Colon (tissue), 2 donors: ENCODE results near the gene XRN2.
"Not testable (repeated sequence)": the region's sequence is repeated elsewhere in the genome, so short reads cannot be mapped to it uniquely, and the experiment has no call there.

Experiments used
- FAIRE-seq: peaks from 2 replicates; lab custom pipeline; 2012; peaks lifted over from hg19 to GRCh38; lab: Jason Lieb, UNC
- donor health status: control.
- donor health status: control.

Gene XRN2

GRCh38 chr20:21390768-21391167 lies 87.6 kb downstream of the XRN2 start:
- FAIRE-seq, result no peak

DNA sequence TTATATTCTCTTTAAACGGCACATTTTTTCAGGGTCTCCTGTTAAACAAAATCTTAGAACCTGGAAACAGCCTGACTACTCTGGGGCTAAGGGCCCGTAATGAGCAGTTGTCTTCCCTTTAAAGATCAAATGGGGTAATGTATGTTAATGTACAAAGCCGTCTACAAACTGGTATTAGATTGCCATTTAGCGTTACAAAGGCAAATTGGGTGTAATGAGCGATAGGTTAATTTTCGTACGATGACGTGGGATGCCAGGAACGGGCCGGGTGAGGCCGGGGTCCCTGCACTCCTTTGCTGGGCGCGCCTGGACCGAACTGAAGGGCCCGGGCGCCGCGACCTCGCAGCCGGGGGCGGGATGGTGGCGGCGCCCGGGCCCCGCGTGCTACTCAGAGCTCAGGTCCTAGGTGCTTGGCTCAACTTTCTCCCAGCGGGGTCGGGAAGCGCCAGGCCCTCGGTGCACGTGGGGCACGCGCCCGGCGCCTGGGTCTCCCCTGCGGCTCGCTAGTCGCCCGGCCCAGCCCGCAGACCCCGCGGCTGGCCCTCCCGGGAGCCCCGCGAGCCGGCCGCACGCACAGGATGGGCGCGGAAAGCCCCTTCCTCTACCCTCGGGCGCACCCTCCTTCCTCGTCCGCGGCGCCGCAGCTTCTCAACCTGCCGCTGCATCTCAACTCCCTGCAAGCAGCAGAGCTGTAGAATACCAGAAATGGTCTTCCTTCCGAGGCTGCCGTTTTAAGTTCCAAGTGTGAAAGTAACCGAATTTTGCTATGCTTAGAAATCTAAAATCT lies 88.2 kb downstream of the XRN2 start:
- FAIRE-seq, result no peak

GRCh38 chr20:21391972-21392352 lies 88.8 kb downstream of the XRN2 start:
- FAIRE-seq, result no peak

DNA sequence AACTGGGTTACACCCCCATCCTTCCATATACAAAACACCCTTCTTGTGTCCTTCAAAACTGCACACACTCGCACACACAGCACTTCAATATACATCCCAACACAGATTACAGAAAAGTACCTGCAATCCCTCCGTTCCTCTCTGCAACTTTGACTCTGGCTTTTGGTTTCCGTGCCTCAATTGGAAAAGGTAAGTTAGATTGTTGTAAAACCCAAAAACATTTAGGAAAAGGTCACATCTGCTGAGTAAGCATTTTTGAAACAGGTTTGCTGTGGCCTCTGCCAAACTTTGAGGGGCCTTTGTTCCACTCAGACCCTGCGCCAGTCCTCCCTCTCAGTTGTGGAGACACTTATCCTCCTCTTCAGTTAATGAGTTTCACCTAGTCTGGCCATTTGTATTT lies 90.0 kb downstream of the XRN2 start:
- no peak for FAIRE-seq

GRCh38 chr20:21393816-21394519 lies 90.8 kb downstream of the XRN2 start:
- FAIRE-seq, result no peak

GRCh38 chr20:21394551-21394950 lies 91.4 kb downstream of the XRN2 start:
- FAIRE-seq, result no peak

- no peak for FAIRE-seq
Measured at GRCh38 chr20:21395051-21395665, 92.0 kb downstream of the XRN2 start.

GRCh38 chr20:21395666-21396598 lies 92.8 kb downstream of the XRN2 start:
- FAIRE-seq, result no peak

DNA sequence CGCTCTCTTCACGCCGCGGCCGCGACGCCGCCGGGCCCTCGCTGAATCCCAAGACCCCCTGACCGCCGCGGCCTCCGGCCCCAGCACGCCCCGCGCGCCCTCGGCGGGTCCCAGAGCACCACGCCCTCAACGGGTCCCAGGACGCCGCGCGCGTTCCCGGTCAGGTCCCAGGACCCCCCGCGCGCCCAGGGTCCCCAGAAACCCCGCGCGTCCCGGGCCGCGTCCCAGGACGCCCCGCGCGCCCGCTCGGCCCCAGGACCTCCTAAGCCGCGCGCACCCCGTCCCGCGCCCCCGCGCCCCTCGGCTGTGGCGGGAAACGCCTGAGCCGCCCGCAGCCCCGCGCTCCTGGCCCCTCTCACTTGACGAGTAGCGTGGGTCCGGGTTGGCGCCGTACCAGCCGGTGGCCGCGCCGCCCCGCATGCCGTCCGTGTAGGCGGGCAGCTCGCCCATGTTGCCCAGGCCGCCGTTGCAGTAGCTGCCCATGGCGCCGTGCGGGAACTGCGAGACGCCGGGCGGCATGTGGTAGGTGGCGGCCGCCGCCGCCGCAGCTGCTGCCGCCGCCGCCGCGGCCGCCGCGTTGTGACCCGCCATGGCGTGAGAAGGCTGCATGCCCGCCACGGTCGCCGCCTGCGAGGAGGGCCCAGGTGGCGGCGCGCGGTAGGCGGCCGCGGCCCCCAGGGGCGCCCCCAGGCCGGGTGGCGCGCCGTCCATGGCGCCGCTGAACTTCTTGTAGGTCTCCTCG lies 93.6 kb downstream of the XRN2 start:
- no peak for FAIRE-seq

DNA sequence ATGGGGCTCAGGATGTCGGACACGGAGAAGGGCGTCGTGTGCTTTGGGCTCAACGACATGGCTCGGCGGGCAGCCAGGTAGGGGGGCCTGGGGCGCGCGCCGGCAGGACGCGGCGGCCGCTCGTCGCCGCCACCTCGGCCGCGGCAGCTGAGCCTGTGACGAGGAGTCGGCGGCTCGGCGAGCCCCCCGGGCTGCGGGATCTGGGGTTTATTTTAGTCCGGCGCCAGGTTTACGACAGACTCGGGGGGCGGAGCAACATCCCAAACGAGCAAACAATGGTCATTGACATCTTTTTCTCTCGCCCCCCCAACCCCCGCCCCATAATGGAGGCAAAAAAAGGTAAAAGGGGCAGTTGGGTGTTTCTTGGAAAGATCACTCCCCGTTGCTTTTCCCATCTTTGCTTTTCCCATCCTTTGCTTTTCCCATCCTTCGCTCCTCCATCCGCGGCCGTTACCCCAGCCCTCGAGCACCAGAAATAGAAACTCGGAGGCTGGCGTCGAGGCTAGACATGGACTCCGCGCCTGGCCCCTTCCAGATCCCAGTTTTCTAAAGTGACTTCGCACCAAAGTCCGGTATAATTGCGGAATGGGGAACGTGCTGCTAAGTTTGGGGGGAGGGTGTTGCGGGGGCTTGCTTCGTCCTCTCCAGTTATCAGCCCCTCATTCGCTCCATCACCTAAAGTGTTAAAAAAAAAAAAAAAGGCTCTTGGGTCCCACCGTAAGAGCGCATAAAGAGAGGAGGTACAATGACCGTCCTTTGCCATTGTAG lies 94.4 kb downstream of the XRN2 start, which contains the start of gene NKX2-4:
NKX2-4 (minus strand) TSS at position 186 of the 768 bp plus-strand sequence; CDS start at position 59, 127 bp downstream.
- FAIRE-seq, result no peak

- FAIRE-seq, result no peak
Measured at GRCh38 chr20:21398109-21399004, 95.2 kb downstream of the XRN2 start.

- peak; percentile 18 for FAIRE-seq
Measured at GRCh38 chr20:21399005-21399475, 95.9 kb downstream of the XRN2 start.

GRCh38 chr20:21411725-21412124 lies 108.6 kb downstream of the XRN2 start:
- no peak for FAIRE-seq

GRCh38 chr20:21413996-21414395 lies 110.9 kb downstream of the XRN2 start:
- FAIRE-seq, result not testable (repeated sequence)

GRCh38 chr20:21419147-21419546 lies 116.0 kb downstream of the XRN2 start:
- not testable (repeated sequence) for FAIRE-seq

GRCh38 chr20:21421601-21422236 lies 118.6 kb downstream of the XRN2 start:
- FAIRE-seq, result no peak

DNA sequence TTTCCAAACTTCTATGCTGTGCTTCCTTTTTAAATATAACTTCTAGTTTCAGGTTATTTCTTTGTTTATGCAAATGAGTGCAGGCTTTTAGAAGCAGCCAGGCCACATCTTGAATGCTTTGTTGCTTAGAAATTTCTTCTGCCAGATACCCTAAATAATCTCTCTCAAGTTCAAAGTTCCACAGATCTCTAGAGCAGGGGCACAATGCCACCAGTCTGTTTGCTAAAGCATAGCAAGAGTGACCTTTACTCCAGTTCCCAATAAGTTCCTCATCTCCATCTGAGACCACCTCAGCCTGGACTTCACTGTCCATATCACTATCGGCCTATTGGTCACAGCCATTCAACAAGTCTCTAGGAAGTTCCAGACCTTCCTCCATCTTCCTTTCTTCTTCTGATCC lies 120.6 kb downstream of the XRN2 start:
- FAIRE-seq, result not testable (repeated sequence)

DNA sequence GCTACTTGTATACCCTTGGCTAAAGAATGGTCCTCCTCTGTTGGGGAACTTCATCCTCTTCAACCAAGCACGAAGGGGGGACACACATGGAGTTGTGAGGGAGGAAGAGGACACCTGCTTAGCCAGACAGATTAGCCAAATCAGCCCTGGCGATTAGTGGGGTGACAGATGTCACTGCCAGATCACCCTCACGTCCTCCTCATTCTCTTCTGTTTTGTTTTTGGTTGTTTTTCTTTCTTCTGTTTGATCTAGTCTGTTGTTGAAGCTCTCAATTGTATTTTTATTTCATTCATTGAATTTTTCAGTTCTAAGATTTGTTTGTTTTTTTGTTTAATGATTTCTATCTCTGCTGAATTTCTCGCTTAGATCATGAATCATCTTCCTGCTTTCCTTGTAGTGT lies 121.7 kb downstream of the XRN2 start:
- FAIRE-seq, result no peak

- no peak for FAIRE-seq
Measured at GRCh38 chr20:21430020-21430419, 126.9 kb downstream of the XRN2 start.
